ENCODE measurements around the gene SRRM4.

Gene SRRM4

GRCh38 chr12:119082016-119082415, 100.7 kb downstream of the SRRM4 start:
- no peak overlapping the region for H3K4me3 ChIP-seq (ENCODE audit: low read length)
- DNase-seq (ENCODE audit: low read depth): no peak
- TF ChIP-seq CTCF (conservative IDR thresholded peaks at IDR 0.05; ENCODE audit: low read length): no peak

- no peak for TF ChIP-seq CTCF (conservative IDR thresholded peaks at IDR 0.05; ENCODE audit: low read length)
- no peak for DNase-seq (ENCODE audit: low read depth)
- no peak overlapping the region for H3K4me3 ChIP-seq (ENCODE audit: low read length)
Measured at GRCh38 chr12:119082496-119082895, 101.2 kb downstream of the SRRM4 start.

GRCh38 chr12:119088685-119089379, 107.5 kb downstream of the SRRM4 start:
- TF ChIP-seq CTCF (conservative IDR thresholded peaks at IDR 0.05; ENCODE audit: low read length): no peak
- H3K4me3 ChIP-seq (ENCODE audit: low read length): no peak overlapping the region
- no peak for DNase-seq (ENCODE audit: low read depth)

GRCh38 chr12:119089380-119090013, 108.2 kb downstream of the SRRM4 start:
- H3K4me3 ChIP-seq (ENCODE audit: low read length): no peak overlapping the region
- no peak for DNase-seq (ENCODE audit: low read depth)
- no peak for TF ChIP-seq CTCF (conservative IDR thresholded peaks at IDR 0.05; ENCODE audit: low read length)

- no peak for DNase-seq (ENCODE audit: low read depth)
- TF ChIP-seq CTCF (conservative IDR thresholded peaks at IDR 0.05; ENCODE audit: low read length): no peak
- no peak overlapping the region for H3K4me3 ChIP-seq (ENCODE audit: low read length)
Measured at GRCh38 chr12:119090276-119090675, 108.9 kb downstream of the SRRM4 start.

GRCh38 chr12:119090865-119091264, 109.5 kb downstream of the SRRM4 start:
- DNase-seq (ENCODE audit: low read depth): no peak
- no peak overlapping the region for H3K4me3 ChIP-seq (ENCODE audit: low read length)
- no peak for TF ChIP-seq CTCF (conservative IDR thresholded peaks at IDR 0.05; ENCODE audit: low read length)

Measured in AG10803 (cell line).